ENCODE measurements around the gene PDGFB. TPM values are rescaled to one million over a fixed set of nuclear protein-coding genes. Genes with fewer than 3 reads are reported as not detected.

PDGFB gene
- total and polyA plus RNA-seq, 10 donors = 1.7 to 20.5 (median 8.5) TPM

GRCh38 chr22:39176714-39177455, 67.9 kb downstream of the PDGFB start:
- no peaks in the 10 kb centered on the region for H3K27me3 ChIP-seq (replicated peaks in 1 of 7)
- DNase-seq = no peak
- peak overlapping the region; percentile 68 to 94 (median 88) for H3K27ac ChIP-seq
- H3K9me3 ChIP-seq = peaks cover 0 to 6% (median 2%) of the 10 kb centered on the region in 8 donors
- H3K36me3 ChIP-seq = no peaks in the 10 kb centered on the region
- TF ChIP-seq POLR2A (IDR thresholded peaks at IDR 0.05) (no peak), CTCF (IDR thresholded peaks at IDR 0.05 in 8 of 11, conservative IDR thresholded peaks at IDR 0.05 in 3 of 11) (no peak)
- 79 to 93% (median 88%) methylated on average over 14 of the region's 14 CpGs for WGBS, 5 donors
- intact Hi-C loops (cut with DNase I; ENCODE audit: low total_unique reads) = loop anchor here (10.0 kb wide), 1 partner anchor 338 kb away; no protein-coding TSS in a partner anchor
- peaks cover 37 to 83% (median 78%) of the 10 kb centered on the region in 6 donors for H3K4me1 ChIP-seq
- H3K4me3 ChIP-seq = no peak overlapping the region

GRCh38 chr22:39176143-39176713, 68.6 kb downstream of the PDGFB start:
- H3K27ac ChIP-seq = peak overlapping the region; percentile 68 to 94 (median 88)
- WGBS, 5 donors = 66 to 73% (median 68%) methylated on average over 8 to 23 of the region's 23 CpGs
- no peaks in the 10 kb centered on the region for H3K27me3 ChIP-seq (replicated peaks in 1 of 7)
- H3K4me1 ChIP-seq = peaks cover 40 to 90% (median 84%) of the 10 kb centered on the region in 6 donors
- no peak for TF ChIP-seq CTCF (IDR thresholded peaks at IDR 0.05 in 8 of 11, conservative IDR thresholded peaks at IDR 0.05 in 3 of 11)
- TF ChIP-seq POLR2AphosphoS5 (IDR thresholded peaks at IDR 0.05) = peak; percentile 79 to 90 (median 83)
- no peaks in the 10 kb centered on the region for H3K9me3 ChIP-seq
- no peak overlapping the region for H3K4me3 ChIP-seq
- no peaks in the 10 kb centered on the region for H3K36me3 ChIP-seq
- intact Hi-C loops (cut with DNase I; ENCODE audit: low total_unique reads) = loop anchor here (10.0 kb wide), 1 partner anchor 339 kb away; no protein-coding TSS in a partner anchor
- peak; percentile 82 for DNase-seq

GRCh38 chr22:39175353-39176142, 69.2 kb downstream of the PDGFB start:
- Histone ChIP-seq H3K9me3 (no peaks in the 10 kb centered on the region), H3K27me3 (replicated peaks in 1 of 7) (no peaks in the 10 kb centered on the region), H3K27ac (peak overlapping the region; percentile 71 to 94 (median 88)), H3K36me3 (no peaks in the 10 kb centered on the region), H3K4me3 (no peak overlapping the region), H3K4me1 (peaks cover 43 to 97% (median 90%) of the 10 kb centered on the region in 6 donors)
- TF ChIP-seq CTCF (IDR thresholded peaks at IDR 0.05 in 8 of 11, conservative IDR thresholded peaks at IDR 0.05 in 3 of 11) (no peak), POLR2AphosphoS5 (IDR thresholded peaks at IDR 0.05) (no peak), POLR2A (IDR thresholded peaks at IDR 0.05) (no peak)
- intact Hi-C loops (cut with DNase I; ENCODE audit: low total_unique reads) = loop anchor here (10.0 kb wide), 1 partner anchor 339 kb away; no protein-coding TSS in a partner anchor
- 81 to 89% (median 87%) methylated on average over 13 to 18 of the region's 18 CpGs for WGBS, 5 donors
- peak; percentile 74 for DNase-seq
